Heart left ventricle (tissue), 13 donors: Measurements from ENCODE around the gene GMPPA.

Experiments
- POLR2A ChIP-seq, 2 donors: fragments of 450-650 bp; IDR thresholded peaks; one replicate each; pipeline ENCODE4 v1.6.1; 2017; ENCODE audit warnings: antibody characterized with exemption in 2 of 2, mild to moderate bottlenecking in 2 of 2, moderate library complexity in 2 of 2
- TF ChIP-seq, protein P1 (sequence below), 12 donors: fragments of 200-600 bp; sonication (generic) in 4 of 12; IDR thresholded peaks; one replicate each; pipeline versions ENCODE4 v1.5.0 to v1.8.0; 2018 to 2022; ENCODE audit warnings: antibody characterized with exemption in 12 of 12, mild to moderate bottlenecking in 5 of 12
- donor health status: ischemic (EF 13 %, LVEDD 7.1; RV severe dilation, severe dysfunction).
- donor health status: DM: no; HTN: yes; CAD: no.
- donor health status: DM: no; HTN: no; CAD: no.
- donor health status: ischemic (EF 25% LVEDD 6.9; RV normal size, moderate dysfunction).
- donor health status: ischemic (EF 25% LVEDD 5.7; RV mildly dilated, moderate dysfunction).
- donor health status: ischemic (EF 35%, LVEDD 5.7; RV mildly dilated, moderate dysfunction).
- donor health status: nonischemic (EF 11% LVEDD 7.7; RV severe dilation, severe dysfunction).
- donor health status: DM: yes; HTN: yes; CAD: no.
- donor health status: PGD.
- donor health status: ischemic (EF 29% LVEDD 5.4; RV normal size, mild dysfunction).
- donor health status: nonischemic (EF 23%, LVEDD 6.1; RV moderate dilation, normal function).

DNA sequence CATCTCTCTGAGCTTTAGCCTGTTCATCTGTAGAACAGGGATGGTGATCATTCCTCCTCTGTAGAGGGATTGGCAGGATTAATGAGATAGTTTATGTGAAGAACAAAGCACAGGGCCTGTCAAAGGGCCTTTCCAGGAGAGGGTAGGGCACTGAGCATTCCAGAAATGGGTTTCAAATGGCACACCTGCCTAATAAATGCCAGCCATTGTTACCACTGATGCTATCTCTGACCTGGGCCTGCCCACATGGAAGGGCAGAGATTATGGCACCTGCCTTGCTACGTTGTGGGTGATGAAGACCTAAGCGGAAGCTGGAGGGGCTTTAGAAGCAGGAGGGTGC is 31.0 kb upstream of the GMPPA start:
- TF ChIP-seq, protein P1, sequence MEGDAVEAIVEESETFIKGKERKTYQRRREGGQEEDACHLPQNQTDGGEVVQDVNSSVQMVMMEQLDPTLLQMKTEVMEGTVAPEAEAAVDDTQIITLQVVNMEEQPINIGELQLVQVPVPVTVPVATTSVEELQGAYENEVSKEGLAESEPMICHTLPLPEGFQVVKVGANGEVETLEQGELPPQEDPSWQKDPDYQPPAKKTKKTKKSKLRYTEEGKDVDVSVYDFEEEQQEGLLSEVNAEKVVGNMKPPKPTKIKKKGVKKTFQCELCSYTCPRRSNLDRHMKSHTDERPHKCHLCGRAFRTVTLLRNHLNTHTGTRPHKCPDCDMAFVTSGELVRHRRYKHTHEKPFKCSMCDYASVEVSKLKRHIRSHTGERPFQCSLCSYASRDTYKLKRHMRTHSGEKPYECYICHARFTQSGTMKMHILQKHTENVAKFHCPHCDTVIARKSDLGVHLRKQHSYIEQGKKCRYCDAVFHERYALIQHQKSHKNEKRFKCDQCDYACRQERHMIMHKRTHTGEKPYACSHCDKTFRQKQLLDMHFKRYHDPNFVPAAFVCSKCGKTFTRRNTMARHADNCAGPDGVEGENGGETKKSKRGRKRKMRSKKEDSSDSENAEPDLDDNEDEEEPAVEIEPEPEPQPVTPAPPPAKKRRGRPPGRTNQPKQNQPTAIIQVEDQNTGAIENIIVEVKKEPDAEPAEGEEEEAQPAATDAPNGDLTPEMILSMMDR (IDR thresholded peaks at IDR 0.05): no peak
- no peak for TF ChIP-seq POLR2A (IDR thresholded peaks at IDR 0.05)
